OCI-LY7 (cell line): ENCODE results near the gene NTM. TPM values are rescaled to one million over a fixed set of nuclear protein-coding genes. Genes with fewer than 3 reads are reported as not detected.

Experiments used
- BruUV-seq: library from RNA; stranded (reverse); fragments of 400-500 nt; replicated peaks from 2 replicates; lab custom pipeline; 2021; lab: Mats Ljungman, UMichigan
- CTCF ChIA-PET: fragments of 300-600 bp; sonication (Branson Sonifier 250); formaldehyde crosslinking; loops from one replicate; lab custom pipeline; 2022; ENCODE audit warnings: antibody characterized with exemption; ENCODE audit not compliant: unreplicated experiment; lab: Charles Lee
- POLR2A ChIA-PET: fragments of 300-600 bp; sonication (Branson Sonifier 250); formaldehyde crosslinking; loops from one replicate; lab custom pipeline; 2022; ENCODE audit warnings: antibody characterized with exemption; lab: Charles Lee
- DNase-seq: peaks from one replicate; pipeline ENCODE4 v3.0.0-alpha.2; 2015; ENCODE audit warnings: low spot score
- H2AFZ ChIP-seq: fragments of 200-600 bp; sonication (generic), shearing (Covaris generic); 2 replicates; pipeline ENCODE4 v1.6.1; 2014; ENCODE audit warnings: mild to moderate bottlenecking, antibody characterized with exemption, low read length, moderate library complexity
- H3K27ac ChIP-seq: fragments of 200-600 bp; sonication (generic); 2 replicates; pipeline ENCODE4 v1.5.1; 2014; ENCODE audit warnings: mixed run types, low read depth, mild to moderate bottlenecking, moderate library complexity, low read length, inconsistent platforms; ENCODE audit not compliant: poor library complexity, severe bottlenecking
- H3K36me3 ChIP-seq: fragments of 200-600 bp; sonication (generic); 2 replicates; pipeline ENCODE4 v1.6.1; 2014; ENCODE audit warnings: mild to moderate bottlenecking, antibody characterized with exemption, low read length, moderate library complexity, mixed read lengths; ENCODE audit not compliant: insufficient read depth
- H3K4me1 ChIP-seq: fragments of 200-600 bp; sonication (generic); 2 replicates; pipeline ENCODE4 v1.5.1; 2014; ENCODE audit warnings: mild to moderate bottlenecking, low read length; ENCODE audit not compliant: insufficient read depth, poor library complexity, severe bottlenecking
- H3K4me2 ChIP-seq: fragments of 200-600 bp; sonication (generic); 2 replicates; pipeline ENCODE4 v1.6.1; 2014; ENCODE audit warnings: mild to moderate bottlenecking, low read length
- H3K4me3 ChIP-seq: fragments of 200-600 bp; sonication (generic); 2 replicates; pipeline ENCODE4 v1.5.1; 2014; ENCODE audit warnings: mild to moderate bottlenecking, low read depth, low read length; ENCODE audit not compliant: poor library complexity, severe bottlenecking
- H3K79me2 ChIP-seq: fragments of 200-600 bp; sonication (generic); 2 replicates; pipeline ENCODE4 v1.6.1; 2016; ENCODE audit warnings: low read depth, mild to moderate bottlenecking, low read length, moderate library complexity, mixed read lengths; ENCODE audit not compliant: insufficient read depth
- H3K9me2 ChIP-seq: fragments of 200-600 bp; sonication (generic); 2 replicates; pipeline ENCODE4 v1.6.1; 2016; ENCODE audit warnings: mild to moderate bottlenecking, low read length, mixed read lengths; ENCODE audit not compliant: insufficient read depth
- H3K9me3 ChIP-seq: fragments of 200-600 bp; sonication (generic); 2 replicates; pipeline ENCODE4 v1.6.1; 2014; ENCODE audit warnings: mild to moderate bottlenecking, mixed run types, low read length, mixed read lengths
- H4K20me1 ChIP-seq: fragments of 200-600 bp; sonication (generic); 2 replicates; pipeline ENCODE4 v1.6.1; 2014; ENCODE audit warnings: mild to moderate bottlenecking, antibody characterized with exemption, low read length, moderate library complexity, mixed read lengths; ENCODE audit not compliant: insufficient read depth
- CTCF ChIP-seq: fragments of 200-600 bp; sonication (generic); conservative IDR thresholded peaks from 2 replicates; pipeline ENCODE4 v1.5.1; 2014; ENCODE audit warnings: mild to moderate bottlenecking, antibody characterized with exemption, low read length, moderate library complexity, mixed read lengths
- EZH2phosphoT487 ChIP-seq: fragments of 200-600 bp; sonication (generic); IDR thresholded peaks from 2 replicates; pipeline ENCODE4 v1.6.1; 2018; ENCODE audit warnings: low read depth, borderline replicate concordance, mild to moderate bottlenecking, mixed run types, antibody characterized with exemption, low read length, moderate library complexity, mixed read lengths
- intact Hi-C: fragments of 100-400 bp; cut with micrococcal nuclease; formaldehyde crosslinking; loops from one replicate; pipeline ENCODE4 v1.10.0; 2022; ENCODE audit not compliant: unreplicated experiment
- total RNA-seq, 2 experiments: library from RNA; depleted of rRNA in 1 of 2; stranded (reverse); fragments of >200 nt in 1 of 2; shearing (Covaris generic) in 1 of 2; gene quantifications; 2 replicates each; pipeline ENCODE4 v1.2.3, GENCODE V29; 2014 to 2022

The NTM gene
- total RNA-seq, 2 experiments from 2014 or later = not detected

GRCh38 chr11:131928992-131929391 is 558.6 kb downstream of the NTM start:
- ChIA-PET CTCF (no interaction called here), POLR2A (no interaction called here)
- H4K20me1 ChIP-seq = no peaks in the 10 kb centered on the region
- H3K79me2 ChIP-seq = no peaks in the 10 kb centered on the region
- no peaks in the 10 kb centered on the region for H3K9me3 ChIP-seq
- no peaks in the 10 kb centered on the region for H3K9me2 ChIP-seq
- H2AFZ ChIP-seq = no peak overlapping the region
- H3K36me3 ChIP-seq = no peaks in the 10 kb centered on the region
- no peak for TF ChIP-seq CTCF
- no peak for TF ChIP-seq EZH2phosphoT487
- DNase-seq = no peak
- no peak overlapping the region for H3K4me2 ChIP-seq
- intact Hi-C loops = no loop called here
- no TSS peak for BruUV-seq
- no peaks in the 10 kb centered on the region for H3K4me1 ChIP-seq
- H3K27ac ChIP-seq = no peak overlapping the region
- H3K4me3 ChIP-seq = no peak overlapping the region

DNA sequence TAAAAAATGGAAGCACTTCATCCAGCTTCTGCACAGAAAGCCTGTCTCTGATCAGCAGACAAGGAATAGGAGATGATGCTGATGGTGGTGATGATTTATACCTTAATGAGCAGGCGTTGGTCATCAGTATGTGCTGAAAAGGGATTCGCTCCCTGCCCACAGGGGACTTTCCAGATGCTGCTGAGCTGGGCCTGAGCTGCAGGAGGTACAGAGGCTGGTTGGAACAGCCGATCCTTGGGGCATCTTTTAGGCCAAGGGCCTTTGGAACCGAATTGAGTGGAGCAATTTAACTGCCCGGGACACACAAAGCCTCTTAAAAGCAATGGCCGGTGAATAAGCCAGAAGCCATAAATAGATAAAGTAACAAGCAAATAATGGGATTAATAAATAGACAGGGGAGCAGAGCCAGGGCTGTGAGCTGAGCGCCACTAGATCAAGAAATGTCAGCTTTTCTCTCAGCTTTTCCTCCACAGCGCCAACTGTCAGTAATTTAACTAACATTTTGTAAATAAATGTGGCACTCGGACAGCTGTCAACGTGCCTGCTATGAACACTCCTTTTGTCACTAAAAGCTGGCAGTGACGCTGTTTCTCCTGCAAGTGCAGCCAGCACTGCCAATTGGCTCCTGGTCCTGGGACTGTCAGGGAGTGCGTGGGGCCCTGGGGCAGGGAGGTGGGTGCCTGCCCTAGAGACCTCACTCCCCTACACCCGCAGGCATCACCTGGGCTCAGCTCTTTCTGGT is 562.3 kb downstream of the NTM start:
- Histone ChIP-seq H3K9me2 (no peaks in the 10 kb centered on the region), H3K4me2 (no peak overlapping the region), H2AFZ (no peak overlapping the region), H3K4me1 (no peaks in the 10 kb centered on the region), H3K9me3 (no peaks in the 10 kb centered on the region), H3K4me3 (no peak overlapping the region), H4K20me1 (no peaks in the 10 kb centered on the region), H3K79me2 (no peaks in the 10 kb centered on the region), H3K27ac (no peak overlapping the region), H3K36me3 (no peaks in the 10 kb centered on the region)
- CTCF ChIA-PET = no interaction called here
- no peak for TF ChIP-seq EZH2phosphoT487
- TF ChIP-seq CTCF = no peak
- POLR2A ChIA-PET = no interaction called here
- no TSS peak for BruUV-seq
- intact Hi-C loops = no loop called here
- no peak for DNase-seq

DNA sequence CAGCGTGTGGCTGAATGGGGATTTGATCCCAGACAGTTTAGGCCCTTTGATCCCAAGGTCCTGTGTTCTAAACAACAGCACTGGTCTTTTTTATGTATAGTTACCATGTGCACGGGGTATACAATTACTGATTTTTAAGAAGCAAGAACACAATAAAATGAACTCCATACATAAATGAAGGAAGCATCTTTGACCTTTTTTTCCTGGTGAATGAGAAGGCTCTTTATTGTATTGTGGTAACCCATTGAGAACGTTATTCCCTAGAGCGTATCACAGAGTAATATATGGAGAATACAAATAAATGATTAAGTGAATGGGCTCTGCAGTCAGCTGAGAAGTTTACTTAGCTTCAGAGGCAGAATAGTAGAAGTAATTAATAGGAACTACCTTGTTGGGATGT is 563.6 kb downstream of the NTM start:
- Histone ChIP-seq H3K27ac (no peak overlapping the region), H3K79me2 (no peaks in the 10 kb centered on the region), H3K9me3 (no peaks in the 10 kb centered on the region), H3K4me2 (no peak overlapping the region), H3K36me3 (no peaks in the 10 kb centered on the region), H3K9me2 (no peaks in the 10 kb centered on the region), H3K4me1 (no peaks in the 10 kb centered on the region), H4K20me1 (no peaks in the 10 kb centered on the region), H2AFZ (no peak overlapping the region), H3K4me3 (no peak overlapping the region)
- ChIA-PET POLR2A (no interaction called here), CTCF (no interaction called here)
- DNase-seq = no peak
- intact Hi-C loops = no loop called here
- TF ChIP-seq EZH2phosphoT487 (no peak), CTCF (no peak)
- no TSS peak for BruUV-seq
